GM12865 (cell line): ENCODE results near the gene PSMD1.

Source experiments
- DNase-seq: peaks from one replicate; pipeline ENCODE4 v3.0.0; 2010; ENCODE audit warnings: low read depth
- H3K4me3 ChIP-seq: 2 replicates; pipeline ENCODE4 v1.5.1; 2011; ENCODE audit warnings: mild to moderate bottlenecking, low read depth, low read length, control low read depth
- CTCF ChIP-seq: IDR thresholded peaks from 2 replicates; pipeline ENCODE4 v1.5.1; 2011; ENCODE audit warnings: low read length, control low read depth, low read depth, inconsistent platforms; ENCODE audit not compliant: insufficient read depth; ENCODE audit errors: missing control alignments

Gene PSMD1

GRCh38 chr2:231036131-231036530 is 20.5 kb upstream of the PSMD1 start:
- no peak overlapping the region for H3K4me3 ChIP-seq
- DNase-seq, result no peak
- TF ChIP-seq CTCF, result no peak

DNA sequence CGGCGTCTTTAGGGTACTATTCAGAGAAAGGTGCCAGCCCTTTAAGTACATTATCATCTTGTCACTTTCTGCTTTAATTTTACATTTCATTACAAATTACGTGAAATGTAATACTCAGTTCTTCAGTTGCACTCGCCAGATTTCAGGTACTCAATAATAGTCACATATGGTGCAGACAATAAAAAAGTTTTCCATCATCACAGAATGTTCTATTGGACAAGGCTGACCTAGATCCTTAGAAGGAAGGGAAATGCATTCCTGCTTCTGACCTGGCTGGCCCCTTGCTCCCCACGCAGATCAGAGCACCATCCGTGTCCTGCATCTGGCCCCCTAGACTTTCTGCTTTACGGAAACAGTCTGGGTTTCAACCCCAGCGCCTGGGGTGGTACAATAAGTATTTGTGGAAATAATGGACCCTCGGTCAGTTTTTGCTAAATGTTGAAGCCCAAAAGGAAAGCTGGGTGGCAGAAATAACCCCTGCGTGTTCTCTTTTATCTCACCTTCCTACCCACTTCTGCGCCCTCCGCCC is 20.0 kb upstream of the PSMD1 start:
- no peak for TF ChIP-seq CTCF

GRCh38 chr2:231037202-231037730 is 19.4 kb upstream of the PSMD1 start, which contains the start of gene C2orf72:
TSS of gene C2orf72 (plus strand) at chr2:231037523. CDS start at chr2:231037566, 43 bp downstream.
- no peak for DNase-seq
- peak within 1 kb of the TSS; percentile 31; the same call in 1 of the 2 replicates for H3K4me3 ChIP-seq
- TF ChIP-seq CTCF, result no peak

More for the DNA sequence above, 20.0 kb upstream of the PSMD1 start:
- DNase-seq, result no peak
- H3K4me3 ChIP-seq, result no peak overlapping the region

GRCh38 chr2:231037731-231038482 is 18.8 kb upstream of the PSMD1 start:
- no peak for TF ChIP-seq CTCF
- peak; percentile 18 for DNase-seq
- H3K4me3 ChIP-seq, result peak overlapping the region; percentile 31; the same call in 1 of the 2 replicates

- no peak overlapping the region for H3K4me3 ChIP-seq
- no peak for DNase-seq
- no peak for TF ChIP-seq CTCF
Observed at GRCh38 chr2:231038483-231039293, 18.0 kb upstream of the PSMD1 start.

- H3K4me3 ChIP-seq, result no peak overlapping the region
- no peak for DNase-seq
- TF ChIP-seq CTCF, result no peak
Observed at GRCh38 chr2:231039294-231039664, 17.4 kb upstream of the PSMD1 start.
